HG03457 (cell line): ENCODE results near the gene TEKT3.
A peak's percentile ranks its signal among the peaks of the same experiment; 100 is the strongest.

ENCODE experiments used
- ATAC-seq: cut with Tn5 transposase; IDR thresholded peaks from one replicate; pipeline ENCODE4 v1.9.1; 2021; ENCODE audit warnings: moderate number of reproducible peaks; ENCODE audit not compliant: unreplicated experiment

The TEKT3 gene

DNA sequence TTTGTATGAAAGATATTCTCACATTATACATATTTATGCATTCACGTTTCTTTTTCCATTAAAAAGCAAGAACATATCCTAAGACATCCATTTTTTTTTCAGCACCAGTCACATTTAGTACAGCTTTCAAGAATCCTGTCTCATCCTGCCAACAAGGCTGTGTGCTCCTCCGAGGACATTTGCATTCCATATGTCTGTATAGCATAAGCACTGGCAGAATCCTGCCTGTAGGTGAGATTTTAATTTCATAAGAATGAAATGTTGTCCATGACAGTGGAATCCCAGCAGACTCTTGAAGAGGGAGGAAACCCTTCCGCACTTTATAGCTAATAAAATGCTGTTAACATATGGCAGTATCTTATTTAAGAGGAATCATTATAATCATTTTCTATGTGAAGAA lies 73.4 kb downstream of the TEKT3 start:
- no peak for ATAC-seq

GRCh38 chr17:15266325-15267125 lies 74.9 kb downstream of the TEKT3 start:
- no peak for ATAC-seq

DNA sequence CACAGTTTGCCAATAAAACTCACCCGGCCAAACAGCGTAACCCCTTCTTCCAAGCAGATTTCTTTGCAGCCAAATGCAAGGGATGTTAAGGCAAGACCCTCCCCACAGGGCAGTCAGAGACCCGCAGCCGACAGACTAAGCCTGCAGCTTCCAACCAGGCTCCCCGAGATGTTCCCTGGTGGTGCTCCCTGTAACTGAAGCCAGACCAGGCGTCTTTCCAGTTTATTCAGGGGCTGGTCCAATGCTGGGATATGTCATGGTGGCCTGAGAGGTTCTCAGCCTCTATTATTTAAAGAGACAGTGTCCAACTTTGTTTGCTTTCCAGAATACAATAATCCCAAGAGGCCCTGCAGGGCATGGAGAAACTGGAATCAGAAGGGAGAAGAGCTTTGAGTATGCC lies 76.3 kb downstream of the TEKT3 start, which contains the start of gene PMP22:
TSS of gene PMP22 (minus strand) at position 196 of the 400 bp plus-strand sequence. CDS start 4,599 bp downstream, outside the sequence.
- no peak for ATAC-seq

DNA sequence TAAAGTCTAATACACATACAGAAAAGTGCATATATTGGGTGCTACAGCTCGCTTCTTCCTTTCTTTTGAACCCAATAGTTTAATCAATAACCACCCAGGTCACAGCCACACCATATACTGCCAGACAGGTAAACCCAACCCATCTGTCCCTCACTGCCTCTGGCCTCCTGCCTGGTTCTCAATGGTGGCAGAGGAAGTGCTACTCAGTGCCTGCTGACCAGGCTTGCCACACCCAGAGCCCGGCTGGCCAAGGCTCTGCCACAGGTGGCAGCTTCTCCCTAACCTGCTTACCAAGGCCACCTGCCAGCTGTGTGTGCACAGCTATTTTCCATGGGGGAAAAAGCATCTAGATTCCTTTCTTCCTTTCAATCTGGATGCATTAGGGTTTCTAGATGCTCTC lies 76.9 kb downstream of the TEKT3 start:
- no peak for ATAC-seq

- ATAC-seq, result no peak
Observed at GRCh38 chr17:15263680-15264079, 77.7 kb downstream of the TEKT3 start.

- no peak for ATAC-seq
Observed at GRCh38 chr17:15263206-15263579, 78.2 kb downstream of the TEKT3 start.

DNA sequence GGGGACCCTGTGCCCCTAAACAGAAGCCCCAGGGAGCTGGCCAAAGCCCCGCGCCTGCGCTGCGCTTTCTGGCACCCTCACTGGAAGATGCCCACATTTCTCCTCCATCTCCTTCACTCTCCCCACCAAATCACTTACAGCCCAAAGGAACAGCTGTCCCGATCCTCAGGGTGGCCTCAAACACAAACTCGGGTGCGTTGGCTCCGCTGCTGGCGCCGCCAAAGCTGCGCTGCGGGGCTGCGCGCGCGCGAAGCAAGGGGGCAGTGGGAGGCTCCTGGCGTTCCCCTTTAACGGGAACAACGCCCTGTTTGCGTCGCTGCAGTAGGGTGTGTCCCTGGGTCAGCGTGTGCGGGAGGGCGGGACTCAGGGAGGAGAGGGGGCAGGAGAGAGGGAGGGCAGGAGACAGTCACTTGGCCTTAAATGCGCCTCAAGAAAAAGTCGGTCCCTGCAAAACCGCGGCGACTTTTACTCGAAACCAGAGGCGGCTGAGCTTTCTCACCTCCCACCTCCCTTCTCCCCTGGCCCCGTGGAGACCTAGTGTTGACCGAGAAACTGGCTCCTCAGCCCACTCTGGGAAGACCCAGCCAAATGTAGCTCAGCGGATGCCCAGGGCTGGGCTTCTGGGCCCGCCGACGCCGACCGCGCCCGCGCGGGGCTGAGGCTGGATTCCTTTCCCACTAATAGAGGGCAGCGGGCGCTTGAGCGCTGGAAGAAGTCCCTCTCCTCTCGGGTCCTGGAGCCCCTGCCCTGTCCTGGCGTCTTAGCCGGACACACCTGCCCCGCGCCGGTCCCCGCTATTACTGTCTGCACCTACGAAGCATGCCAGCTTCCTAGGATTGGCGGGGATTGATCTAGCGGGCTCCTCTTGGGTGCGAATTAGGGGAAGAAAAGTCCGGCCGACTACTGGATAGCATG lies 78.8 kb downstream of the TEKT3 start:
- ATAC-seq, result no peak

GRCh38 chr17:15261802-15262290 lies 79.6 kb downstream of the TEKT3 start:
- ATAC-seq, result no peak

DNA sequence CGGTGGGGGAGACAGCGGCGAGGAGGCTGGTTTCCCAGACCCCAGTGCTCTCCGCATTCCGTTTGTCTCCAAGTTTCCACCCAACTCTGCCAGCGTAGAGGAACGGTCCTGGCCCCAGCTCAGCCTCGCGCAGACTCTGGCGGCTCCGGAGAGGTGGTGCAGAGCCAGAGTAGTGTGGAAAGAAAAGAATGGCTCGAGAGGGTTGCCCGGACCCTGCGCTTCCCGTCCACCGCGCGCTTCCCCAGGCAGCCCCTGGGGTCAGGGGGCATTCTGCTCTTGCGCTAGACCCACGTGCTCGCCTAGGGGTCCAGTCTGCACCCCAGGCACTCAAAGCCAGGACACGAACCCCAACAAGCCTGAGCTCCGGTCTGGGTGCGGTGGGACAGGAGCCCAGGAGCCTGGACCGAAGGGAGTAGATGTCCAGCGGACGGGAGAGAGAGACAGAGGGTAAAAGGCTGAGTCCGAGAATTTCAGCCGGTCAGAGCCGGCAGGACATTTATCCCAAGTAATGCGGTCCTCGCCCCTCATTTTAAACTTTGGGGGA lies 80.1 kb downstream of the TEKT3 start:
- ATAC-seq, result no peak

- no peak for ATAC-seq
Observed at GRCh38 chr17:15260376-15261257, 80.8 kb downstream of the TEKT3 start.

DNA sequence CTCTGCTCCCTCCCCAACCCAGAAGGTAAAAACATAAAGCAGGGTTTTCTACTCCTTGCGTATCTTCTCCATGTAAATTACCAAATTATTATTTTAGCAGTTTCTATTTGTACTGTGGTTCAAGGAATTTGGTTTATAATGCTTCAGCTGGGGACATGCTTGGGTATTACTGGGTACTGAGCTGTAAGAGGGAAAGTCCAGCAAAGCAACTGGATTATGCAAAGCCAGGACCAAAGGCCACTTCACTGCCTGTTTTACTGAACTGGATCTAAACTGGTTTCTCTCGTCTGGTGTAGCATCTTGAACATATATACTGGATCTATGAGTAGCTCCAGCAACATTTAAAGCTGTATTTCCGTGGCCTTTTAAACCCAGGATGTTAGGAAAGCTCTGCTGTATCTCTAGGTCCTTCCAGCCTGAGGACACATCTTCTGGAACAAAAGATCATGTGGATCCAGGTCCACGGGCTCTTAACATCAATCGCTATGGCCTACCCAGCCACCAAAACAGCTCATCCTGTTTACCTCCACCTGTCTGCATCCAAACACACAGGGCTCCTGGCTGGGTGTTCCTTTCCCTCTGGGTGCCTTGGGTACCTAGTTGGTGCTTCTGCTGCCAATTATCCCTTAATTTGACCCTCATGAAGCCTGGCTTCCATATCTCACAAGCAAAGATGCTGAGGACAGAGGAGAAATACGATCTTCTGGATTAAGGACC lies 83.4 kb downstream of the TEKT3 start:
- ATAC-seq, result no peak

DNA sequence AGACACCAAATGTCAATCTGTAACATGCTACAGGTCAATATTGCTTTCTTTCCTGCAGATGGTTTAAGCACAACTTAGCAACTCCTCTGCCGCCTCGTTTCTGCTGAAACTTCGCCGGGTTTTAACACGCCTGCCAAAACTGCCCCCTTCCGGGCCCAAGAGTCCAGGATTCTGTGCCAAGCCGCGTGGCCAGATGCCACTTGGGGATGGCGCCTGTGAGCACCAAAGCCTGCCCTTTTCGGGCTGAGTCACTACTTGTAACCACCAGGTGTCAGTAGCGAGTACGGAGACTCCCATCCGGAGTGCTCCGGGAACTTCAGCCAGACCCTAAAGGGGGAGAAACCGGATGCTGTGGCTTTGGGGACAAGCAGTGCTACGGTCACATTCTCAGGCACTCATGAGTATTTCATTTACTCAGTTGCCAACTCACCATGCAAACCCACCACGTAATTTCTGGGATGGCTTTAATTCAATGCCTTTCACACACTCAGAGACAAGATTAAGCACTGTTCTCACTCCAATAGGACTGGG lies 84.1 kb downstream of the TEKT3 start:
- ATAC-seq, result peak; percentile 68

DNA sequence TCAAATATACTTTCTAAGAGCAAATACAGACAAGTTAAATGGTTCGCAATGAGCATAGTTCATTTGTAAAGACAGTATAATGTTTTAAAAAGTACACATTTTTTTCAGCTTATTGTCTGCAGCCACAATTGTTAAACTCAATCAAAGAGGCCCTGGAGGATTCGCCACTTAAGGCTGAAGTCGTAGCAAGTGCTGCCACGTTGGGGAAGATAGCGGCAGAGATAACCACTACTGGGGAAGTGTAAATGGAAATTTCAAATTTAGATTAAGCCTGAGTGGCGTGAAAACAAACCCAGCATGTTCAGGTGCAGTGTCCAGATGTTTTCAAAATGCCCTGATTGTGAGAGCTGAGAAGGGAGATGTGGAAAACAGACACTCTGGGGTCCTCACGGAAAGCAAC lies 84.7 kb downstream of the TEKT3 start:
- ATAC-seq, result no peak

- no peak for ATAC-seq
Observed at GRCh38 chr17:15255713-15256454, 85.5 kb downstream of the TEKT3 start.
